K562 (cell line): ENCODE data around the gene ACLY. TPM values are rescaled to one million over a fixed set of nuclear protein-coding genes. Genes with fewer than 3 reads are reported as not detected.

Source experiments
- AFF4 ChIP-seq: sonication (generic); formaldehyde crosslinking; IDR thresholded peaks from 2 replicates; pipeline ENCODE4 v1.8.0; 2023; ENCODE audit warnings: mild to moderate bottlenecking, missing genetic modification reagents
- BMI1 ChIP-seq: fragments of 150-350 bp; IDR thresholded peaks from 2 replicates; pipeline ENCODE4 v1.6.1; 2014; ENCODE audit warnings: low read length
- CREB3L1 ChIP-seq: fragments of 450-650 bp; IDR thresholded peaks from 2 replicates; pipeline ENCODE4 v1.6.1; 2014; ENCODE audit warnings: low read depth, mild to moderate bottlenecking, moderate library complexity, borderline replicate concordance
- CTBP1 ChIP-seq: fragments of 450-650 bp; IDR thresholded peaks from 2 replicates; pipeline ENCODE4 v1.6.1; 2016; ENCODE audit warnings: borderline replicate concordance
- ELK1 ChIP-seq: sonication (generic); formaldehyde crosslinking; IDR thresholded peaks from 2 replicates; pipeline ENCODE4 v1.8.1; 2022; ENCODE audit warnings: missing genetic modification reagents
- PHTF2 ChIP-seq: fragments of 250-450 bp; sonication (Bioruptor Pico); IDR thresholded peaks from 2 replicates; pipeline ENCODE4 v1.5.0; 2021; ENCODE audit warnings: mild to moderate bottlenecking
- RAD51 ChIP-seq: fragments of 450-650 bp; IDR thresholded peaks from 2 replicates; pipeline ENCODE4 v1.7.1; 2016; ENCODE audit warnings: low read depth, mild to moderate bottlenecking, borderline replicate concordance
- SIN3A ChIP-seq, 2 experiments: fragments of 150-350 bp in 1 of 2; IDR thresholded peaks; 2 replicates each; pipeline ENCODE4 v1.6.1; 2011 to 2016; ENCODE audit warnings: borderline replicate concordance in 2 of 2, low read depth in 2 of 2, low read length in 2 of 2, mild to moderate bottlenecking in 2 of 2, moderate library complexity in 2 of 2; ENCODE audit not compliant: control insufficient read depth in 1 of 2
- SNIP1 ChIP-seq: fragments of 450-650 bp; IDR thresholded peaks from 2 replicates; pipeline ENCODE4 v1.7.1; 2017; ENCODE audit warnings: low read depth, mild to moderate bottlenecking
- SP2 ChIP-seq: IDR thresholded peaks from 2 replicates; pipeline ENCODE4 v1.6.1; 2011; ENCODE audit warnings: mild to moderate bottlenecking, low read depth, low read length, moderate library complexity; ENCODE audit not compliant: poor library complexity, severe bottlenecking; ENCODE audit errors: extremely low read depth
- SREBF2 ChIP-seq: sonication (generic); formaldehyde crosslinking; IDR thresholded peaks from 2 replicates; pipeline ENCODE4 v1.4.0; 2020; ENCODE audit warnings: mild to moderate bottlenecking, missing genetic modification reagents
- TCF7 ChIP-seq: sonication (generic); IDR thresholded peaks from 2 replicates; pipeline ENCODE4 v1.6.1; 2016; ENCODE audit warnings: antibody characterized with exemption, borderline replicate concordance
- ZC3H11A ChIP-seq: IDR thresholded peaks from 2 replicates; pipeline ENCODE4 v1.6.1; 2012; ENCODE audit warnings: low read depth, low read length, improper control_type of control experiment
- ZEB2 ChIP-seq: fragments of 450-650 bp; IDR thresholded peaks from 2 replicates; pipeline ENCODE4 v1.6.1; 2016
- ZNF175 ChIP-seq: fragments of 200-800 bp; sonication (Bioruptor generic); IDR thresholded peaks from 2 replicates; pipeline ENCODE4 v1.6.1; 2016; ENCODE audit warnings: low read depth, mild to moderate bottlenecking, missing genetic modification characterization, missing compliant biosample characterization
- ZNF282 ChIP-seq: sonication (generic); formaldehyde crosslinking; IDR thresholded peaks from 2 replicates; pipeline ENCODE4 v1.8.1; 2023; ENCODE audit warnings: missing genetic modification reagents
- ZNF518B ChIP-seq: fragments of 250-450 bp; sonication (Bioruptor Pico); IDR thresholded peaks from 2 replicates; pipeline ENCODE4 v1.5.0; 2021; ENCODE audit warnings: mild to moderate bottlenecking, moderate library complexity
- polyA plus RNA-seq, 8 experiments: library from polyadenylated mRNA; depleted of rRNA in 4 of 8; stranded (reverse) in 5 of 8; unstranded in 3 of 8; fragments of >200 nt; fragmentation: Nextera tagmentation in 2 of 8; fragmentation: Illumina TruSeq in 1 of 8; extraction: Ambion mirVana in 2 of 8; extraction: Trizol in 1 of 8; gene quantifications; 2 replicates each; pipeline versions ENCODE4 v1.2.1 to v1.2.3, GENCODE V29; 2011 to 2014; ENCODE audit warnings: inconsistent platforms in 1 of 8, missing spikeins in 1 of 8
- total RNA-seq, 7 experiments: library from RNA; depleted of rRNA in 6 of 7; stranded (reverse); fragments of >200 nt in 6 of 7; fragmentation: Illumina TruSeq in 2 of 7; extraction: Trizol in 2 of 7; gene quantifications; 2 replicates each; pipeline versions ENCODE4 v1.2.1 to v1.2.3, GENCODE V29; 2011 to 2021; ENCODE audit warnings: low replicate concordance in 1 of 7

Gene ACLY
- total and polyA plus RNA-seq, 9 of the 15 experiments (the other 6 are each of a cell fraction or from before 2014, with no cell fraction given) = 42.9 to 280 (median 125) TPM

- TF ChIP-seq ZNF518B (no peak), SIN3A (IDR thresholded peaks at IDR 0.05; ENCODE audit: borderline replicate concordance in 2 of 2, control insufficient read depth in 1 of 2, low read depth in 2 of 2, low read length in 2 of 2) (0 out of 4 replicates have a peak, but pooled peaks of 1 of the 2 experiments have one; percentile 27), ZNF282 (CRISPR knock-in tag) (no peak), ZNF175 (CRISPR knock-in tag) (no peak), ZC3H11A (no peak), BMI1 (no peak), ZEB2 (peak; percentile 49; the same call in 1 of the 2 replicates), CREB3L1 (no peak), ELK1 (CRISPR knock-in tag) (no peak), SP2 (no peak), SNIP1 (no peak), AFF4 (no peak), CTBP1 (peak; percentile 82), RAD51 (no peak), PHTF2 (CRISPR knock-in tag) (no peak), TCF7 (no peak), SREBF2 (no peak)
Observed at GRCh38 chr17:41965694-41966462, 47.1 kb upstream of the ACLY start (continued).
